Parathyroid adenoma (tissue), 2 donors: ENCODE measurements around the gene PRR7.

Experiments used
- H2AFZ ChIP-seq: fragments of 300-600 bp; sonication (generic); one replicate; pipeline ENCODE4 v1.7.0; 2017; ENCODE audit warnings: antibody characterized with exemption, mild to moderate bottlenecking
- H3K27ac ChIP-seq: fragments of 300-600 bp; sonication (generic); one replicate; pipeline ENCODE4 v1.7.0; 2017
- H3K27me3 ChIP-seq: fragments of 300-600 bp; sonication (generic); one replicate; pipeline ENCODE4 v1.7.0; 2017; ENCODE audit warnings: low read length; ENCODE audit not compliant: control insufficient read depth, insufficient read depth
- H3K36me3 ChIP-seq: fragments of 300-600 bp; sonication (generic); one replicate; pipeline ENCODE4 v1.7.0; 2017; ENCODE audit warnings: low read length; ENCODE audit not compliant: control insufficient read depth, insufficient read depth
- H3K4me1 ChIP-seq: fragments of 300-600 bp; sonication (generic); one replicate; pipeline ENCODE4 v1.7.0; 2017; ENCODE audit warnings: control low read depth
- H3K4me2 ChIP-seq: fragments of 300-600 bp; sonication (generic); one replicate; pipeline ENCODE4 v1.7.0; 2017; ENCODE audit warnings: low read length
- H3K4me3 ChIP-seq: fragments of 300-600 bp; sonication (generic); one replicate; pipeline ENCODE4 v1.7.0; 2017; ENCODE audit warnings: low read depth, low read length
- H3K79me2 ChIP-seq: fragments of 300-600 bp; sonication (generic); one replicate; pipeline ENCODE4 v1.7.0; 2017; ENCODE audit warnings: control low read depth
- H3K9ac ChIP-seq: fragments of 300-600 bp; sonication (generic); one replicate; pipeline ENCODE4 v1.7.0; 2017; ENCODE audit warnings: mild to moderate bottlenecking
- H3K9me3 ChIP-seq: fragments of 300-600 bp; sonication (generic); one replicate; pipeline ENCODE4 v1.7.0; 2017; ENCODE audit warnings: low read length; ENCODE audit not compliant: control insufficient read depth
- TF ChIP-seq, protein P1 (sequence below): fragments of 300-600 bp; sonication (generic); IDR thresholded peaks from one replicate; pipeline ENCODE4 v1.7.0; 2017; ENCODE audit warnings: antibody characterized with exemption, mild to moderate bottlenecking
- donor health status: primary hyperparathyroidism.

Gene PRR7

DNA sequence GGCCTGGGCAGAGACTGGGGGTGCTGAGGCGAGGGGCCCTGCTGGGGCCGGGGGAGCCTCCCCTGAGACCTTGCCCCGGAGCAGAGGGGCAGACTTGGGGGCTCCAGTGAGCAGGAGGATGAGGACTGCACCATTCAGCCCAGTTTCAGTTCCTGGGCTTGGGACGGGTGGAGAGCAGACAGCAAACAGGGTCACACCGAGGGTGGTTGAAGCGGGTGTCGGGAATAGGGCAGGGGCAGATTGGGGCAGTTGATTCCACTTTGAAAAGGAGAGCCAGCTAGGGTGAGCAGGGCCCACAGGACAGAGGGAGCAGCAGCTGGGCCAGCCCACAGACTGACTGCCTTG lies 15.7 kb upstream of the PRR7 start:
- no peaks in the 10 kb centered on the region for H3K27me3 ChIP-seq
- no peak overlapping the region for H3K4me2 ChIP-seq
- no peak overlapping the region for H3K9ac ChIP-seq
- TF ChIP-seq, protein P1, sequence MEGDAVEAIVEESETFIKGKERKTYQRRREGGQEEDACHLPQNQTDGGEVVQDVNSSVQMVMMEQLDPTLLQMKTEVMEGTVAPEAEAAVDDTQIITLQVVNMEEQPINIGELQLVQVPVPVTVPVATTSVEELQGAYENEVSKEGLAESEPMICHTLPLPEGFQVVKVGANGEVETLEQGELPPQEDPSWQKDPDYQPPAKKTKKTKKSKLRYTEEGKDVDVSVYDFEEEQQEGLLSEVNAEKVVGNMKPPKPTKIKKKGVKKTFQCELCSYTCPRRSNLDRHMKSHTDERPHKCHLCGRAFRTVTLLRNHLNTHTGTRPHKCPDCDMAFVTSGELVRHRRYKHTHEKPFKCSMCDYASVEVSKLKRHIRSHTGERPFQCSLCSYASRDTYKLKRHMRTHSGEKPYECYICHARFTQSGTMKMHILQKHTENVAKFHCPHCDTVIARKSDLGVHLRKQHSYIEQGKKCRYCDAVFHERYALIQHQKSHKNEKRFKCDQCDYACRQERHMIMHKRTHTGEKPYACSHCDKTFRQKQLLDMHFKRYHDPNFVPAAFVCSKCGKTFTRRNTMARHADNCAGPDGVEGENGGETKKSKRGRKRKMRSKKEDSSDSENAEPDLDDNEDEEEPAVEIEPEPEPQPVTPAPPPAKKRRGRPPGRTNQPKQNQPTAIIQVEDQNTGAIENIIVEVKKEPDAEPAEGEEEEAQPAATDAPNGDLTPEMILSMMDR: no peak
- no peak overlapping the region for H3K4me3 ChIP-seq
- H3K27ac ChIP-seq: no peak overlapping the region
- H2AFZ ChIP-seq: no peak overlapping the region
- H3K9me3 ChIP-seq: no peaks in the 10 kb centered on the region
- no peaks in the 10 kb centered on the region for H3K79me2 ChIP-seq
- peaks cover 10% of the 10 kb centered on the region for H3K4me1 ChIP-seq
- no peaks in the 10 kb centered on the region for H3K36me3 ChIP-seq

DNA sequence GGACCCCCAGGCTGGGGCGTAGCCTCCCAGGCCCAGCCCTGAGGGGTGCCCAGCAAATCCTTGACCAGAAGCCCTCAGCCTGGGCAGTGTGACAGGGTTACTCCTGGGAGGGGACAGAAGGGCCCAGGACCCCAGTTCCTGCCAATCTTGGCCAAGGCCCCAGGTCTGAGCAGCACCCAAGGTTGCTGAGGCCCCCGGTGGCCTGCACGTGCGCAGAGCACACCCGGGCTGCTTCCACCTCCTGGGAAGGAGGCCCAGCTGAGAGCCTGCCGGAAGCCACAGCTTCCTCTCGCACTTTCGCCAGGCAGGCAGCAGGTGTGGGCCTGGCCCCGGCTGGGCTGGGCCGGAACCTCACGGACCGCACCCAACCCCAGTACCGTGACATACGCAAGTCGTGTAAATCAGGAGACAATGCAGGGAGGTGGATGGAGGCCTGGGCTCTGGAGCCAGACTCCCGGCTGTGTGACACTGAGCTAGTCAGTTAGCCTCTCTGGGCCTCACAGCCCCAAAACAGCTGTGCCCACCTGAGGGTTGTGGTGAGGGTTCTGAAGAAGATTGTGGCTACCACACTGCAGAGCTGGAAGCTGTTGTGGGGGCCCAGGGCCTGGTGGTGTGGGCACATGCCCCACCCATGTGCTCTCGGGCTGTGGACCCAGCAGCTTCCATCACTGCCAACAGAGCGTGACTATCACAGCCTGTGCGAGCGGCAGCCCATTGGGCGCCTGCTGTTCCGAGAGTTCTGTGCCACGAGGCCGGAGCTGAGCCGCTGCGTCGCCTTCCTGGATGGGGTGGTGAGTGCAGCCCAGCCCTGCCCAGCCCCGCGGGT lies 15.1 kb upstream of the PRR7 start:
- H3K9ac ChIP-seq: no peak overlapping the region
- H3K4me3 ChIP-seq: no peak overlapping the region
- no peak overlapping the region for H3K27ac ChIP-seq
- no peaks in the 10 kb centered on the region for H3K79me2 ChIP-seq
- H3K27me3 ChIP-seq: no peaks in the 10 kb centered on the region
- H2AFZ ChIP-seq: no peak overlapping the region
- H3K9me3 ChIP-seq: no peaks in the 10 kb centered on the region
- peaks cover 10% of the 10 kb centered on the region for H3K4me1 ChIP-seq
- H3K4me2 ChIP-seq: no peak overlapping the region
- no peaks in the 10 kb centered on the region for H3K36me3 ChIP-seq
- TF ChIP-seq, protein P1: no peak

DNA sequence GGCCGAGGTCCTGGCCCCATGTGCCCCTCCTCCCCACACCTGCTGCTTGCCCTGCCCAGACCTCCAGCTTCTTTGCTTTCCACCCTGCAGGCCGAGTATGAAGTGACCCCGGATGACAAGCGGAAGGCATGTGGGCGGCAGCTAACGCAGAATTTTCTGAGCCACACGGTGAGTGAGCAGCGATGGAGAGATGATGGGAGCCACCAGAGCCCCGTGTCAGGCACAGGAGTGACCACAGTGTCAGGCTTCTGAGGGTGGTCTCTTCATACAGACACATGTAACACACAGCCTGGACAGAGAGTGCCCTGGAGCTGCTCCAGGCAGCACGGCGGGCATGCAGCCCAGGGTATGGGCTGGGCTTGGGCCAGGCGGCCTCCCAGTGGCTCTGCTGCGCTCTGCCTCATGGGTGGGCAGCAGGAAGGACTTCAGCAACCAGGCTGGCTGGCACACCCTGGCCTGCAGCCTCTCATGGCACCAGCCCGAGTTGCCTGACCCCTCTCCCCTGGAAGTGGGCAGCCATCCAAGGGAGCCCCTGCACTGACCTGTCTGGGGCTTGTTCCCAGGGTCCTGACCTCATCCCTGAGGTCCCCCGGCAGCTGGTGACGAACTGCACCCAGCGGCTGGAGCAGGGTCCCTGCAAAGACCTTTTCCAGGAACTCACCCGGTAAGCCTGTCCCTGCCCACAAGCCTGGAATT lies 14.3 kb upstream of the PRR7 start:
- H3K27ac ChIP-seq: no peak overlapping the region
- no peaks in the 10 kb centered on the region for H3K27me3 ChIP-seq
- no peak overlapping the region for H3K9ac ChIP-seq
- no peak overlapping the region for H2AFZ ChIP-seq
- TF ChIP-seq, protein P1: no peak
- no peak overlapping the region for H3K4me2 ChIP-seq
- peaks cover 6% of the 10 kb centered on the region for H3K4me1 ChIP-seq
- H3K4me3 ChIP-seq: no peak overlapping the region
- H3K9me3 ChIP-seq: no peaks in the 10 kb centered on the region
- H3K79me2 ChIP-seq: no peaks in the 10 kb centered on the region
- no peaks in the 10 kb centered on the region for H3K36me3 ChIP-seq

DNA sequence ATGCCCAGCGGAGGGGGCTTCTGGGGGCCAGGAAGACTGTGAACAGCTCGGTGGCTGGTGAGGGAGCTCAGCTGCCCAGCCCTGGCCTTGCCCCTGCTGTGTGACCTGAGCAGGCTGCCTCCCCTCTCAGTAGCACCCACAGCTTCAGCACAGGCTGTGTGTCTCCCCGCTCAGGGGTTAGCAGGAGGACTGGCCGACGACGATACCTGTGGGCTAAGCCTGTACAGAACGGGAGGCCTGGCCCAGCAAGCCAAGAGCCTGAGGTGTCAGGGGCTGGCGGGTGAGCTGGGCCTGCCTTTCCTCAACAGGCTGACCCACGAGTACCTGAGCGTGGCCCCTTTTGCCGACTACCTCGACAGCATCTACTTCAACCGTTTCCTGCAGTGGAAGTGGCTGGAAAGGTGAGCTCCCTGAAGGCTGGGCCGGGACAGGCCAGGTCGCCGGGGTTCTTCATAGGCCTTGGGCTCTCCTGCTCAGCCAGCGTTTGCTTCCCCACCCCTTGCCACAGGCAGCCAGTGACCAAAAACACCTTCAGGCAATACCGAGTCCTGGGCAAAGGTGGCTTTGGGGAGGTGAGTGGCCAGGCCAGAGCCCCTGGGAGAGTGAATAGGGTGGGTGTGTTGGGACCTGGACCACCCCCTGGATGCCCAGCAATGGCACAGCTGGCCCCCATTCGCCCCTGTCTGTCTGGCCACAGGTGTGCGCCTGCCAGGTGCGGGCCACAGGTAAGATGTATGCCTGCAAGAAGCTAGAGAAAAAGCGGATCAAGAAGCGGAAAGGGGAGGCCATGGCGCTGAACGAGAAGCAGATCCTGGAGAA lies 13.6 kb upstream of the PRR7 start:
- TF ChIP-seq, protein P1: no peak
- no peaks in the 10 kb centered on the region for H3K9me3 ChIP-seq
- H3K36me3 ChIP-seq: no peaks in the 10 kb centered on the region
- no peaks in the 10 kb centered on the region for H3K4me1 ChIP-seq
- H2AFZ ChIP-seq: no peak overlapping the region
- H3K4me2 ChIP-seq: no peak overlapping the region
- no peak overlapping the region for H3K4me3 ChIP-seq
- no peaks in the 10 kb centered on the region for H3K79me2 ChIP-seq
- no peak overlapping the region for H3K9ac ChIP-seq
- no peak overlapping the region for H3K27ac ChIP-seq
- H3K27me3 ChIP-seq: no peaks in the 10 kb centered on the region
